H1 (cell line): ENCODE measurements around the gene HAUS2. TPM values are rescaled to one million over a fixed set of nuclear protein-coding genes. Genes with fewer than 3 reads are reported as not detected.

Experiments used
- TEAD4 ChIP-seq: IDR thresholded peaks from 2 replicates; pipeline ENCODE4 v1.6.1; 2012; ENCODE audit warnings: low read depth, low read length, inconsistent platforms, mixed read lengths
- polyA plus RNA-seq, 7 experiments: library from polyadenylated mRNA; depleted of rRNA in 3 of 7; stranded (reverse) in 5 of 7; unstranded in 2 of 7; fragments of >200 nt in 5 of 7; fragments of 200-250 nt in 2 of 7; gene quantifications; 1 replicate in 5 of 7; 2 replicates in 1 of 7; 4 replicates in 1 of 7; pipeline versions ENCODE4 v1.2.1 to v1.2.3, GENCODE V29; 2011 to 2013; ENCODE audit warnings: missing spikeins in 2 of 7, mixed read lengths in 2 of 7
- total RNA-seq: library from RNA; stranded (reverse); fragmentation: NEBNext Ultra II Directional; extraction: Animal tissue kit (Norgen Biotek cat#: 25700); gene quantifications from 2 replicates; pipeline ENCODE4 v1.2.1, GENCODE V29; 2021

The HAUS2 gene
- total and polyA plus RNA-seq, 2 of the 8 experiments (the other 6 are each of a cell fraction or from before 2014, with no cell fraction given), result 12.1 to 33.5 TPM

GRCh38 chr15:42605796-42606195 is 57.2 kb downstream of the HAUS2 start (continued):
- TF ChIP-seq TEAD4, result no peak
